PFSK-1 (cell line): ENCODE measurements around the gene GTF3C4.

Source experiments
- FOXP2 ChIP-seq: optimal IDR thresholded peaks from 2 replicates; pipeline ENCODE3; 2011; ENCODE audit warnings: borderline replicate concordance, control low read depth, inconsistent platforms; ENCODE audit not compliant: insufficient read depth; ENCODE audit errors: extremely low read length, extremely low read depth
- POLR2AphosphoS5 ChIP-seq: IDR thresholded peaks from 2 replicates; pipeline ENCODE4 v1.6.1; 2012; ENCODE audit warnings: low read depth, mild to moderate bottlenecking, control low read depth, low read length, moderate library complexity
- REST ChIP-seq, 2 experiments: IDR thresholded peaks; 2 replicates each; pipeline versions ENCODE4 v1.6.1 to v1.8.0; 2011 to 2012; ENCODE audit warnings: low read depth in 2 of 2, low read length in 2 of 2, control low read depth in 1 of 2, inconsistent platforms in 1 of 2, mild to moderate bottlenecking in 1 of 2, moderate library complexity in 1 of 2; ENCODE audit not compliant: insufficient read depth in 1 of 2
- SIN3A ChIP-seq: IDR thresholded peaks from 2 replicates; pipeline ENCODE4 v1.6.1; 2012; ENCODE audit warnings: mild to moderate bottlenecking, low read length, moderate library complexity, borderline replicate concordance; ENCODE audit not compliant: insufficient read depth
- TAF1 ChIP-seq: IDR thresholded peaks from 2 replicates; pipeline ENCODE4 v1.6.1; 2012; ENCODE audit warnings: low read length, control low read depth, borderline replicate concordance; ENCODE audit not compliant: insufficient read depth

GTF3C4 gene

DNA sequence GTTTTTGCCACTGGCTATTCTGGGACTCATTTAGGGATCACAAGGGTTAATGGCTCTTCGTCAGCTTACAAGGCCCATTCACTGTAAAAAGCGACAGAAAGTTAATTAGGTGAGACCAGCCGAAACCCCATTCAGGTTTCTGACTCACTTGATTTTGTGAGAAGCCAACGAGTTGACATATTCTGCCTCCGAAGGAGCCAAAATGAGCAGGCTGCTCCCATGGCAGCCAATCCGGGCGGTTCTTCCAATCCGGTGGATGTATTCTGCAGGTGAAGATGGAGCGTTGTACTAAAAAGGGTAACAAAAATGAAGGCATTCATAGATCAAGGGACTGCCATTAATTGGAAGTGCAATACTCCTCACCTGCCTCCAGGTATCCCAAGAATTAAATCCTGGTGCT is 40.1 kb upstream of the GTF3C4 start:
- TF ChIP-seq FOXP2: no peak
- TF ChIP-seq POLR2AphosphoS5: no peak
- TF ChIP-seq REST (IDR thresholded peaks at IDR 0.05; ENCODE audit: insufficient read depth in 1 of 2, low read depth in 2 of 2, low read length in 2 of 2): no peak
- no peak for TF ChIP-seq SIN3A

DNA sequence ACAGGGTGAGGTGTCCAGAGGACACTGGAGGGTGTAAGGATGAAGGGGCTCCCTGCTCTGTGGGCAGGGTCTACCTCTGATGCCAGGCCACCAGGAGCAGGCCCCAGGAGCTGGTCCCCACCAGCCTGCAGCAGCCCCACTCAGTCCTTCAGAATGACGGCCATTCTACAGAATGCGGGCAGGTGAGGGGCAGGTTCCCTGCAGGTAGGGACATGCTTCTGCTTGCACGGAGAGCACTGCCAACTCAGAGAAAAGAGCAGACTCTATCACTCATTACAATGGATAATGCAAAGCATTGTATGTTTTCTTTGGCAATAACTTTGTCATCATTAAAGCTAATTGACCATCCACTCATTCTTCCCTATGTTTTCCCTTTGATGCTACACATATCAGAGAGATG is 39.5 kb upstream of the GTF3C4 start:
- no peak for TF ChIP-seq SIN3A
- no peak for TF ChIP-seq FOXP2
- no peak for TF ChIP-seq REST (IDR thresholded peaks at IDR 0.05; ENCODE audit: insufficient read depth in 1 of 2, low read depth in 2 of 2, low read length in 2 of 2)
- TF ChIP-seq TAF1: no peak

DNA sequence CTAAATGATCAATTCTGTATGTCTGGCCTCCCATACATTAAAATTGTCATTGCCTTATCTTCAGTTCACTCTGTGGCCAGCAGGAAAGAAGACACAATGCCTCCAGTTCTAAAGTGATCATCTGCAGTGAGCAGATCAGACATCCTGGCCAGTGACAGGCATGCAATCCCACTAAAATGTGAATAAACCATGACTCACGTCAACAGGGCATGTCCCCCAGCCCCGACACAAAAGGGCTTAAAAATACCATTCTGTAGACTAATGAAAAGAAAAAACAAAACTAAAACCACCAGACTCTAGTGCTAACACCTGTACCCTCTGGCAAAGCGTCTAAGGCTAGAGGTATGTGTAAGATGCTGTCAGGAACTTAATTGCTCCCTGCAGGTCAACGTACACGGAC is 39.0 kb upstream of the GTF3C4 start:
- TF ChIP-seq SIN3A (no peak), REST (IDR thresholded peaks at IDR 0.05; ENCODE audit: insufficient read depth in 1 of 2, low read depth in 2 of 2, low read length in 2 of 2) (no peak), TAF1 (no peak), FOXP2 (no peak), POLR2AphosphoS5 (no peak)

- no peak for TF ChIP-seq REST (IDR thresholded peaks at IDR 0.05; ENCODE audit: insufficient read depth in 1 of 2, low read depth in 2 of 2, low read length in 2 of 2)
- no peak for TF ChIP-seq TAF1
- TF ChIP-seq SIN3A: no peak
- TF ChIP-seq FOXP2: no peak
- no peak for TF ChIP-seq POLR2AphosphoS5
Measured at GRCh38 chr9:132631685-132632084, 38.6 kb upstream of the GTF3C4 start.
